ENCODE results near the gene SNX17. TPM values are rescaled to one million over a fixed set of nuclear protein-coding genes. Genes with fewer than 3 reads are reported as not detected.

Gene SNX17, protein sequence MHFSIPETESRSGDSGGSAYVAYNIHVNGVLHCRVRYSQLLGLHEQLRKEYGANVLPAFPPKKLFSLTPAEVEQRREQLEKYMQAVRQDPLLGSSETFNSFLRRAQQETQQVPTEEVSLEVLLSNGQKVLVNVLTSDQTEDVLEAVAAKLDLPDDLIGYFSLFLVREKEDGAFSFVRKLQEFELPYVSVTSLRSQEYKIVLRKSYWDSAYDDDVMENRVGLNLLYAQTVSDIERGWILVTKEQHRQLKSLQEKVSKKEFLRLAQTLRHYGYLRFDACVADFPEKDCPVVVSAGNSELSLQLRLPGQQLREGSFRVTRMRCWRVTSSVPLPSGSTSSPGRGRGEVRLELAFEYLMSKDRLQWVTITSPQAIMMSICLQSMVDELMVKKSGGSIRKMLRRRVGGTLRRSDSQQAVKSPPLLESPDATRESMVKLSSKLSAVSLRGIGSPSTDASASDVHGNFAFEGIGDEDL
- total RNA-seq (10 to 100 TPM; 75.7 to 80.3 TPM), total RNA-seq (67.0 to 143 reads per million in 2 donors)

DNA sequence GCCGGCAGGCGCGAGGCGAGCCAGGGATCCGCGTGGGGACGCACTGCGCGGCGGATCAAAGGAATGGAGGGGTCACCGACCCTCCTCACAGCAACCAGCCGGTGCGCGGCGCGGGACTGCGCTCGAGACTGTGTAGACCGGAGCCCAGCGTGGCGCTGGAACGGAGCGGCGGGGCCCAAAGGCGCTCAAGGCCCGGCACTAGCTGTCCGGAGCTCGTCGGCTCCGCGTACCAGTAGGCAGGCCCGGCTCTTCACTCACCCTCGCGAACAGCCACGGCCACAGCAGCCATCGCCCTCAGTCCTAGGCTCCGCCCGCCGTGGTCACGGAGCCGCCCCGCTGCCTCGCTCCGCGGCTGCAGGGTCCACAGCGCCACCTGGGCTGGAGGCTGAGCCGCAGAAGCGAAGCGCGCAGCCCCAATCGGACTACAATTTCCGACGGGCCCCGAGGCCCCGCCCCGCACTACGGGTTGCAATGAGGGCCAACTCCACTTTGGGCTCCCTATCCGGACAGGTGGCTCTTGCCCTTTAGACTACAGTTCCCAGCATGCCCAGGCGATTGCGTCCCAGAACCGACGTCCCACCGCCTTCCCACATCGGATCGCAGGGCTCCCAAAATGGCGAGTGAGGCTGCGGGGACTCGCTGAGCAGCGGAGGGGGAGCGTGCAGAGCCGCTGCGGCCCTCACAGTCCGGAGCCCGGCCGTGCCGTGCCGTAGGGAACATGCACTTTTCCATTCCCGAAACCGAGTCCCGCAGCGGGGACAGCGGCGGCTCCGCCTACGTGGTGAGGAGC is at the start of gene SNX17, which contains the start of gene EIF2B4:
Gene SNX17, plus strand, starts transcription at position 591 of the 790 bp plus-strand sequence. Its CDS starts 128 bp downstream, at position 719.
Gene EIF2B4, minus strand, starts transcription at position 313 of the 790 bp plus-strand sequence. Its CDS starts 24 bp downstream, at position 289.
- H3K4me3 Mint-ChIP-seq: peak within 1 kb of the TSS; percentile 95
- peaks cover 2% of the 10 kb centered on the region for H3K36me3 Mint-ChIP-seq (ENCODE audit: low read depth)

DNA sequence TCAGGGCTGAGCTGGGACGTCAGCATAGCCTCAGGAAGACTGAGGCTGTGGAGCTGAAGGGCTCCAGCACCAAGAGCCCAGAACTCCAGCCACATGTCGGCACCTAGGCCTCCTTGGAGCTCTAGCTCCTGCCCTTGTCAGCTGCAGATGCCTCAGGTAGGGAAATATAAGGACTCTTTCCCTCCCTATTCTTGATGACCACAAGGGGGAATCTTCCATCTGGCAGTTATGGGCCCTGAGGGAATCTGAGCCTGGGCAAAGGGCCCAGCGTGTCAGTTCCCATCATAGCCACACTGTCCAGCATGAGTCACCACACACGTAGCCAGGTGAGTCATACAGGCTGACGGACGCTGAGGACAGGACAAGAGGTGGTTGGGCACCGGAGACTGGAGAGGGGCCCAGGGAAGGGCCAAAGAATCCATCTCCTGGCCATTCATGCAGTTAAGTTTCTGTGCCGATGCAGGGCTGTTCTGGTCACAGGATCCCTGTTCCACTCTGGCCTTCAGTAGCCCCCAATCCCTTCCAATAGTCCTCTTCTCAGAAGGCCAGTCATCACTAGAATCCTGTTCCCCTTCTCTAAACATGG is 49.4 kb upstream of the SNX17 start:
- no peaks in the 10 kb centered on the region for H3K27me3 Mint-ChIP-seq
- no peak overlapping the region for H3K4me3 Mint-ChIP-seq
- no peak overlapping the region for H3K27ac Mint-ChIP-seq
- no peak for DNase-seq
- no peaks in the 10 kb centered on the region for H3K36me3 Mint-ChIP-seq (ENCODE audit: low read depth)
- peaks cover 16% of the 10 kb centered on the region for H3K4me1 Mint-ChIP-seq
- no peak for ATAC-seq
- H3K9me3 ChIP-seq (ENCODE audit: control insufficient read depth, low read length, poor library complexity, severe bottlenecking): no peaks in the 10 kb centered on the region

More for the DNA sequence above, at the start of gene SNX17, which contains the start of gene EIF2B4:
- H3K4me1 Mint-ChIP-seq: peaks cover 29% of the 10 kb centered on the region
- H3K27ac Mint-ChIP-seq: peak within 1 kb of the TSS; percentile 94
- peak; percentile 97 to 99 (median 99) for DNase-seq
- H3K9me3 ChIP-seq (ENCODE audit: control insufficient read depth, low read length, poor library complexity, severe bottlenecking): no peaks in the 10 kb centered on the region
- peak; percentile 93 for ATAC-seq
- H3K27me3 Mint-ChIP-seq: no peaks in the 10 kb centered on the region

DNA sequence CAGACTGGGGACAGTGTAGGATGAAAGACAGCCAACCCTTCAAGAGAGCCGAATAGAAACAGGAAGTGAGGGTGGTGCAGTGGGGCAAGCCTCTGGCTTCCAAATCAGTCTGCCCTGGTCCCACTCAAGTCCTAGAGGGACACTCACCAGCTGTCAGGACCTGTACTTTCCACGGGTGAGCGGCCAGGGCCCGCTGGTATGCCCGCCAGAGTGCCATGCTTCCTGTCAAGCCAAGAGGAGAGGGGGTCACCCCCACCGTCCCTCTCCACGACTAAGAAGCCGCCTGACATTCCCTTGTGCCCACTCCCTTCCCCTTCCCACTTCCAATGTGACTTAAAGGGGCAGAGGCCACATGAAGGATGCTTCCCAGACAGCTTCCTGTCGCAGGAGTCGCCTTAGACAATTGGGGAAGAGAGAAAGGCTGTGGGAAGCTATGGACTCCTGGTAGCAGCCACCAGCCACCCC is 48.1 kb upstream of the SNX17 start:
- Mint-ChIP-seq H3K4me3 (peak overlapping the region; percentile 98), H3K4me1 (peaks cover 20% of the 10 kb centered on the region), H3K27me3 (no peaks in the 10 kb centered on the region), H3K36me3 (ENCODE audit: low read depth) (peaks cover 5% of the 10 kb centered on the region), H3K27ac (peak overlapping the region; percentile 99)
- no peak for DNase-seq
- H3K9me3 ChIP-seq (ENCODE audit: control insufficient read depth, low read length, poor library complexity, severe bottlenecking): no peaks in the 10 kb centered on the region
- peak; percentile 13 for ATAC-seq

DNA sequence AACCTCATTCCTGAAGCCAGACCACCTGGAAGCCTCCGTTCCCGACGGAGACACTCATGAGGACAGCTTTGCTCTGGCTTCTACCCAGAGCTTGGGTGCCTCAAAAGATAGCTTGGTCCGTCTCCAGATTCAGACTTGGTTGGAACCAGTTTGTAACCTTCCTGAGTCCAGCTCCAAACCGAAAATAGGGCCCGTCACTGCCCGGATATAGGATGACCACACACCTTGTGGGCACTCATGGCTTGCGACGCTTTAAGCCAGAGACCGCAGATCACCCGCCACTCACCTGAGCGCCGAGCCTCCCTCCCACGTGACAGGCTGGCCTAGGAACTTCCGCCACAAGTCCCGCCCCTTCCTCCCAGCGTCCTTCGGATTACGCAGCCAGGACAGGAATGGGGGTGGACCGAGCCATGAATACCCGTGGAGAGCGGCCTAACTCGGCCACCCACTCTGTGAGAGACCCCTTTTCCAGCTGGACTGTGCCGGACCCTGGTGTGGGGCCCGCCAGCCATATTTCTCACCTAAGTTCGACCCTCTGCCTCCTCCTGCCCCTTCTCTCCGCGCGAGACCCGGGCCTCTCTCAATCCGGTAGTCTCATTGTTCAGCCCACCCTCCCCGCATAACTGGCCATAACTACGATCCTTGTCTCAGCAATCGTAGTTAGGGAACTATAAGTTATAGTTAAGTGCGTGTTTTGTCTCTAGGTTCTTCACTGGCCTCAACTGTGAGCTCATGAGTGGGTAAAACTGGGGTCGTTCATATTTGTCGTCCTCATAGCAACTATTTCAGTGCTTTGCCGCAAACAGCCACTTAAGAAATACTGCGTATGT is 47.4 kb upstream of the SNX17 start, which contains the start of gene MPV17:
Gene MPV17, minus strand, starts transcription at position 332 of the 830 bp plus-strand sequence. CDS start 580 bp downstream, outside the sequence.
- Mint-ChIP-seq H3K4me1 (peaks cover 20% of the 10 kb centered on the region), H3K27ac (peak within 1 kb of the TSS; percentile 99), H3K4me3 (peak within 1 kb of the TSS; percentile 98), H3K36me3 (ENCODE audit: low read depth) (peaks cover 8% of the 10 kb centered on the region), H3K27me3 (no peaks in the 10 kb centered on the region)
- no peaks in the 10 kb centered on the region for H3K9me3 ChIP-seq (ENCODE audit: control insufficient read depth, low read length, poor library complexity, severe bottlenecking)
- DNase-seq: peak; percentile 73 to 77 (median 73)
- ATAC-seq: peak; percentile 98

DNA sequence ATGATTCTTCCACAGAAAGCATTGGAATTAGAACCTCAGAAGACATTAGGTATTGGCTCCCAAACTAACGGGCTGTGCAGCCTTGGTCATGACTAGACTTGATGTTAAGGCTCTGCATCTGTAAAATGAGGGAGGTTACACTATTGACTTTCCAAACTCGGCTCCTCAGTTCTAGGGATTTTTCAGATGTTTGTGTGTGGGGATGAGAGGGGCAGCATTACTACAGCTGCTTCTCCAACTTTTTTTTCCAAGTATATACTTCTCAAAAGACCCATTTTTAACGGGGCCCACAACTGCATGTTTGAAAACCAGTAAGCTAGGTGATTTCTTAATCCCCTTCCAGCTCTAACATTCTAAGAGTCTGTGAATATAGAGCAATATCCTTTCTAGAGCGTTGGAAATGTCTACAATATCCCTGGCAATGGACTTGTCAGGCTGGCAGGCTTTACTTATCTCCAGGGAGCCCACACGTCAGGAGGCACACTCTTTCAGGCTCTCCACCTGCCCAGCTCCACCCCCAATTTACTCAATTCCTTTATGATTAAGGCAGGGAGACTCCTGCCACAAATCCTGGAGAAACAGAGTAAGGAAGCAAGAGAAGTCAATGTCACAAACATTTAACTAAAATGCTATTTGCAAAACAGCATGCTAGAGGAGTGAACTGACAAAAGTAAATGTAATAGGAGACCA is 46.7 kb upstream of the SNX17 start:
- DNase-seq: no peak
- Mint-ChIP-seq H3K4me3 (peak overlapping the region; percentile 98), H3K27ac (peak overlapping the region; percentile 99), H3K36me3 (ENCODE audit: low read depth) (peaks cover 14% of the 10 kb centered on the region), H3K27me3 (no peaks in the 10 kb centered on the region), H3K4me1 (peaks cover 20% of the 10 kb centered on the region)
- H3K9me3 ChIP-seq (ENCODE audit: control insufficient read depth, low read length, poor library complexity, severe bottlenecking): no peaks in the 10 kb centered on the region
- peak; percentile 2 for ATAC-seq

DNA sequence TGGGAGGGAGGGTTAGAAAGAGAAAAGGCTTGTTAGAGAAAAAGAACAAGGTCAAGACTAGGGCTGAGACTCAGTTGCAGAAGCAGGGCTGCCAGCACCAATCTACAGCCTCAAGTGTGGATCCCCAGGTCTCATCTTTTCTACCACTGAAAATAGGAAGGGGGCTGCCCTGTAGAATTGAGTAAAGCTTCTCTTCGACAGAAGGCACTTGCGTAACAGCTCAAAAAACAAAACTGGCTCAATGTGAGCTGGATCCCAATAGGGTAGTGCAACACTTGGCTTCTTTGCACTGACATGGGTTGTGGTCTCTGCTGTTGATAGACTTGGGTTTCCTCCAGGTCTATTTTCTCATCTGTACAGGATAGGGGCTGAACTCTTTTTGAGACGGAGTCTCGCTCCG is 45.7 kb upstream of the SNX17 start:
- H3K36me3 Mint-ChIP-seq (ENCODE audit: low read depth): peaks cover 14% of the 10 kb centered on the region
- ATAC-seq: no peak

DNA sequence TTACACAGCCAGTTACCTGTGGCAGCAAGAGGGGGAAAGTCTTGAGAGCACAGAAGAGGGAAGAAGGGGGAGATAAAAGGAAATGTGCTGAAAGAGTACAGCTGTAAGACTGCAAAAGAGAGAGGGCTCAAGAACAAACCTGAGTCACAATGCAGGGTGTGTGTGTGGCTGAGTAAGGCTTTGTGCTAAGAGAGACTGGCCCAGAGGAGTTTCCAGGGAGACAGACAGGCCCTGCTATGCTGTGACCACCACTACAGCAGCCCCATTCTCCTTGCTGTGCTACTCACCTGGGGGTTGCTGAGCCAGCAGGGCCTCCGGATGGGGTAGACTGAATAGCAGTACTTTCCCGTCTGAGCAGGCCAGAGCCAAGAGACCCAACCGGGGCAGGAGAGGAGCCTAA is 35.1 kb upstream of the SNX17 start:
- Mint-ChIP-seq H3K27ac (no peak overlapping the region), H3K4me3 (no peak overlapping the region), H3K4me1 (peaks cover 2% of the 10 kb centered on the region), H3K36me3 (ENCODE audit: low read depth) (peaks cover 14% of the 10 kb centered on the region), H3K27me3 (no peaks in the 10 kb centered on the region)
- DNase-seq (no peak), ATAC-seq (no peak)
- H3K9me3 ChIP-seq (ENCODE audit: control insufficient read depth, low read length, poor library complexity, severe bottlenecking): no peaks in the 10 kb centered on the region

More for the DNA sequence above, 45.7 kb upstream of the SNX17 start:
- H3K27me3 Mint-ChIP-seq: no peaks in the 10 kb centered on the region
- H3K4me3 Mint-ChIP-seq: no peak overlapping the region
- H3K9me3 ChIP-seq (ENCODE audit: control insufficient read depth, low read length, poor library complexity, severe bottlenecking): no peaks in the 10 kb centered on the region
- peak overlapping the region; percentile 99 for H3K27ac Mint-ChIP-seq
- no peak for DNase-seq
- peaks cover 20% of the 10 kb centered on the region for H3K4me1 Mint-ChIP-seq

DNA sequence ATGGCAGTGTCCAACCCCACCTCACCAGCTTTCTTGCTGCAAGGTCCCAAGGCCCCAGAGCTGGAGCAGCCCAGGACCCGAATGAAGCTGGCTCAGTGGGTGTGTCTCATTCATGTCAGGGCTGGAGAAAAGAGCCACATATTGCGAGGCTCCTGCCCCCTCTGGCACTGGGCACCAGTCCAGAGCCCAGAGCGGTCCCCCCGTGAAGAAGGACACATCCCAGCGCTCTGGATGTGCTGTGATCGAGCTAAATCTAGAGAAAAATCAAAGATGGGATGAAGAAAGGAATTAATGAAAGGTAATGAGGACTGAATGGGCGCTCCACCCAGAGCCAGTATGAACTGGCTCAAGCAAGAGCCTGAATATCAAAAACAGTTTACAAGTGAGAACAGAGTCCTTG is 34.2 kb upstream of the SNX17 start:
- Mint-ChIP-seq H3K36me3 (ENCODE audit: low read depth) (peaks cover 14% of the 10 kb centered on the region), H3K27ac (no peak overlapping the region), H3K4me1 (peaks cover 4% of the 10 kb centered on the region), H3K27me3 (no peaks in the 10 kb centered on the region), H3K4me3 (no peak overlapping the region)
- H3K9me3 ChIP-seq (ENCODE audit: control insufficient read depth, low read length, poor library complexity, severe bottlenecking): no peaks in the 10 kb centered on the region
- no peak for DNase-seq
- ATAC-seq: no peak

DNA sequence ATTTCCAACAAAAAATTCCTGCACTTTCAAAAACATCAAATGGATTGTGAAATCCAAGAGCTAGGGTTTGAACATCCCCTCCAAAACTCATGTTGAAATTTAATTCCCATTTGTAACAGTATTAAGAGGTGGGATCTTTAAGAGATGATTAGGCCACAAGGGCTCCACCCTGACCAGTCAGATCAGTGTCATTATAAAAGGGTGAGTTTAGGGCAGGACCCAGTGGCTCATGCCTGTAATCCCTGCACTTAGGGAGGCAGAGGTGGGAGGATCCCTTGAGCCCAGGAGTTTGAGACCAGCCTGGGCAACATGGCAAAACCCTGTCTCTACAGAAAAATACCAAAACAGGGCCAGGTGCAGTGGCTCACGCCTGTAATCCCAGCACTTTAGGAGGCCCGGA is 22.8 kb upstream of the SNX17 start:
- H3K27me3 Mint-ChIP-seq: no peaks in the 10 kb centered on the region
- H3K4me1 Mint-ChIP-seq: peaks cover 31% of the 10 kb centered on the region

DNA sequence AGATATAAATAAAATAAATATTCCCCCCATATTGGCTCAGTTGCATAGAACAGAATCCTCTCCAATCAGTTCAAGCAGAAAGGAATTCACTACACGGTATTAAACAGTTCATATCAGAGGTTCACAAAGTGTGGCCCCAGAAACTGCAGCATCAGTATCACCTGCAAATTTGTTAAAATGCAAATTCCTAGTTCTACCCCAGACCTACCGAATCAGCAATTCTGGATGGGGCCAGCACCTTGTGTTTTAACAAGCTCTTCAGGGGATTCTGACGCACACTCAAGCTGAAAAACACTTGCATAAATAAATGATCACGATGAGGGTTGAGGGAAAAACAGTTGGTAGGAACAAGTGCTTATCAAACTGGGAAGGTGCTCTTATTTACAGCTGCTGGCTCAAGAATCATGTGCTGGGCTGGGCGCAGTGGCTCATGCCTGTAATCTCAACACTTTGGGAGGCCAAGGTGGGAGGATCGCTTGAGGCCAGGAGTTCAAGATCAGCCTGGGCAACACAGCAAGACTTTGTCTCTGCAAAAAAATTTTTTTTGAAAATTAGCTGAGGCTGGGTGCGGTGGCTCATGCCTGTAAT is 20.2 kb upstream of the SNX17 start:
- H3K27ac Mint-ChIP-seq: no peak overlapping the region
- no peak overlapping the region for H3K4me3 Mint-ChIP-seq
- ATAC-seq: no peak
- no peaks in the 10 kb centered on the region for H3K27me3 Mint-ChIP-seq
- H3K9me3 ChIP-seq (ENCODE audit: control insufficient read depth, low read length, poor library complexity, severe bottlenecking): no peaks in the 10 kb centered on the region
- H3K36me3 Mint-ChIP-seq (ENCODE audit: low read depth): peaks cover 4% of the 10 kb centered on the region
- no peak for DNase-seq
- peaks cover 30% of the 10 kb centered on the region for H3K4me1 Mint-ChIP-seq

More for the DNA sequence above, 22.8 kb upstream of the SNX17 start:
- DNase-seq (no peak), ATAC-seq (no peak)
- peaks cover 4% of the 10 kb centered on the region for H3K36me3 Mint-ChIP-seq (ENCODE audit: low read depth)
- no peak overlapping the region for H3K4me3 Mint-ChIP-seq
- H3K27ac Mint-ChIP-seq: peak overlapping the region; percentile 51
- H3K9me3 ChIP-seq (ENCODE audit: control insufficient read depth, low read length, poor library complexity, severe bottlenecking): no peaks in the 10 kb centered on the region

DNA sequence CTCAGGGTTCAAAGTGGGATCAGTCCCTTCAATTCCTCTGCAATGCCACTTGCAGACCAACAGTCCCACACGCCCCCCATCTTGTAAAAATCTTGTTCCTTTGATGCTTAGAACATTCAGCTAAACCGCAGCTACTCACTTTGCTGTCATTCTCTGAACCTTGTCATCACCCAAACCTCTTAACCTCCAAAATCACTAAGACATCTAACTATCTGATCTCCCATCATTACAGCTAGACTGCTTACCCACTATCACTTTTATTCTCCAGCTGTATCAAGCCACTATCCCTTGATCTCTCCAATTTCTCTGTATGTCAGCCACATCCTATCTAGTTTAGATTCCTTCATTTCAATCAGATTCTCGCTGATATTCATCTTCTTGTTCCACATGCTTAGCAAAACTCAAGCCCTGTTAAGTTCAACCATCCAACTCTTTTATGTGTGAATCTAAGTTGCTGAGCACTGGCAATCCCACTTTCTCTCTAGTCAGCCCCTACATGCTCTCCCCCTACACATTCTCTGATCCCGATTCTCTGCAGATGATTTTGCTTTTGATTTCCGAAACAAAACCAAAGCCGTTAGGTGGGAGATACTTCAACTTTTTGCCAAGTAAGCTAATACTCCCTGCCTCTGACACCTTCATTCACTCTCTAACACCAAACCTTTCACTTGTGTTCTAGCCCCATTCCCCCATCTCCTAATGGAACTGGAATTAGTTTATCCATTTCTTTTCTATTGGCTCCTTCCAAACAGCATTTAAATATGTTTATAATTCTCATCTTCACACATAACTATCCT is 18.4 kb upstream of the SNX17 start:
- Mint-ChIP-seq H3K27me3 (no peaks in the 10 kb centered on the region), H3K36me3 (ENCODE audit: low read depth) (peaks cover 4% of the 10 kb centered on the region), H3K4me1 (peaks cover 41% of the 10 kb centered on the region), H3K4me3 (peak overlapping the region; percentile 15), H3K27ac (peak overlapping the region; percentile 93)
- no peak for DNase-seq
- H3K9me3 ChIP-seq (ENCODE audit: control insufficient read depth, low read length, poor library complexity, severe bottlenecking): no peaks in the 10 kb centered on the region
- ATAC-seq: no peak
